ENCODE results near the gene IL16.

Gene IL16

DNA sequence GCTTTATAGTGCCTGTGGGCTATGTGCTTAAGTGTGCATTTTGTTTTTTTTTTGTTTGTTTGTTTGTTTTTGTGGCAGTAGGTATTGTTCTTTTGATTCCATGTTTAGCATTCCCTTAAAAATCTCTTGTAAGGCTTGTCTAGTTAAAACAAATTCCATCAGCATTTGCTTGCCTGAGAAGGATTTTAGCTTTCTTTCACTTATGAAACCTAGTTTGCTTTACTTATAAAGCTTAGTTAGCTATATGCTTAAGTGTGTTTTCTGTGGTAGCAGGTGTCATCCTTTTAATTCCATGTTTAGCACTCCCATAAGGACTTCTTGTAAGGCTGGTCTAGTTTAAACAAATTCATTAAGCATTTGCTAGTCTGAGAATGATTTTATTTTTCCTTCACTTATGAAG, 17.3 kb downstream of the IL16 start:
- no peak overlapping the region for H3K9ac ChIP-seq (ENCODE audit: low read length)
- DNase-seq (ENCODE audit: low read depth), result no peak
- H3K27me3 ChIP-seq (replicated peaks; ENCODE audit: control insufficient read depth, insufficient read depth, low read length), result no peaks in the 10 kb centered on the region
- peaks cover 26% of the 10 kb centered on the region for H3K4me1 ChIP-seq (ENCODE audit: control insufficient read depth, insufficient read depth, low read length)
- H3K9me3 ChIP-seq (ENCODE audit: control insufficient read depth, low read length), result peaks cover 15% of the 10 kb centered on the region
- H3K4me3 ChIP-seq (ENCODE audit: low read length), result no peak overlapping the region
- no peaks in the 10 kb centered on the region for H3K36me3 ChIP-seq (ENCODE audit: control insufficient read depth, insufficient read depth, low read length, severe bottlenecking)

DNA sequence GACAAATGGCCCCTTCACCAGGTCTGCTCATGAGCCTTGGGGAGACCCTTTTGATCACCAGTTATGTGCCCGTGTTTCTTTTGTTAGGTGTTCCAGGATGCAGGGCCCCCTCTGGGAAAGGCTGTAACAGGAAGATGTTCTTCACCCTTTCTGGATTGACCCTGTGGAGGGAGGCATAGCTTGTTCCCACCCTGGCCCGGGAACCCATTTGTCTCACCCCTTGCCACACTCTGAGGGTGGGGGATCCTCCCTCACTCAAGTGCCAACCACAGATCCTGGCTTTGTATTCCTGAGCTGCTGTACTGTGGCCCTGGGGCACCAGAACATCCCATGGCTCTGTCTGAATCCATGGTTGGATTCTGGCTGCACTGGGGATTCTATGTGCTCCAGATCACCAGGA, 18.9 kb downstream of the IL16 start:
- H3K9me3 ChIP-seq (ENCODE audit: control insufficient read depth, low read length), result peaks cover 15% of the 10 kb centered on the region
- H3K9ac ChIP-seq (ENCODE audit: low read length), result no peak overlapping the region
- no peak for DNase-seq (ENCODE audit: low read depth)
- H3K4me3 ChIP-seq (ENCODE audit: low read length), result no peak overlapping the region
- peaks cover 16% of the 10 kb centered on the region for H3K4me1 ChIP-seq (ENCODE audit: control insufficient read depth, insufficient read depth, low read length)
- H3K36me3 ChIP-seq (ENCODE audit: control insufficient read depth, insufficient read depth, low read length, severe bottlenecking), result no peaks in the 10 kb centered on the region
- H3K27me3 ChIP-seq (replicated peaks; ENCODE audit: control insufficient read depth, insufficient read depth, low read length), result no peaks in the 10 kb centered on the region

DNA sequence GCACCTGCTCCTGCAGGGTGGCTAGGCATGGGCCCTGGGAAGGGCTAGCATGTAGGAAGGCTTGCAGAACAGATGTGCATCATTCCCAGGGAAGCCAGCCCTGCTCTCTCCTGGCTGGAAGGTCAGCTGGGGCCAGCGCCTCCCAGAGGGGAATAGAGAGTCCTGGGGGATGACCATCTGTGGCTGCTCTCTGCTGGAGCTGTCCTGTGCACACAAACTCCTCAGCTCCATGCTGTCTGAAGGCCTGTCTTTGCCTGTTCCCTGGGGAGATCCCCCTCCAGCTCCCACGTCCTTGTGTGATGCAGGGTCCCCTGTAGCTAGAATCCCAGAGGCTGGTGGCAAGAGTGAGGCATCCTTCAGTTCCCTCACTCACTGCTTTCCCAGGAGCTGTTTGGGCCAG, 19.3 kb downstream of the IL16 start:
- H3K4me3 ChIP-seq (ENCODE audit: low read length), result no peak overlapping the region
- H3K27me3 ChIP-seq (replicated peaks; ENCODE audit: control insufficient read depth, insufficient read depth, low read length), result no peaks in the 10 kb centered on the region
- no peaks in the 10 kb centered on the region for H3K36me3 ChIP-seq (ENCODE audit: control insufficient read depth, insufficient read depth, low read length, severe bottlenecking)
- H3K4me1 ChIP-seq (ENCODE audit: control insufficient read depth, insufficient read depth, low read length), result peaks cover 16% of the 10 kb centered on the region
- H3K9me3 ChIP-seq (ENCODE audit: control insufficient read depth, low read length), result peaks cover 15% of the 10 kb centered on the region
- H3K9ac ChIP-seq (ENCODE audit: low read length), result no peak overlapping the region
- no peak for DNase-seq (ENCODE audit: low read depth)

DNA sequence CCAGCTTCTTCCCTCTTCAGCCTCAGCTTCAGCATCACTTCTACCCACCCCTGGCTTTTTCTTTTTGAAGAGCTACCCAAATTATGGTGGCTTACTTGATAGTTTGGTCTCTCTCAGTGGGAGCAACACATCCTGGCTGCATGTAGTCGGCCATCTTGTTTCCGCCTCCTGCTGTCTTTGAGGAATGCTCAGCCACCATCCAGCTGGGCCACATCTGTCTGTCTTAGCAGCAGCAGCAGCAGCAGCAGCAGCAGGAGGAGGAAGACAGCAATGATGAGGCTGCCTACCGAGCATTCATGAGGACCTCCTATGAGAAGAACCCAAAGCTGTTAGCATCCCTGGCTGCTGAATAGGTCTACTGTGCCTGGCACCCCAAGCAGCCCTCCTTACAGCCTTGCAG, 19.7 kb downstream of the IL16 start:
- H3K36me3 ChIP-seq (ENCODE audit: control insufficient read depth, insufficient read depth, low read length, severe bottlenecking), result no peaks in the 10 kb centered on the region

DNA sequence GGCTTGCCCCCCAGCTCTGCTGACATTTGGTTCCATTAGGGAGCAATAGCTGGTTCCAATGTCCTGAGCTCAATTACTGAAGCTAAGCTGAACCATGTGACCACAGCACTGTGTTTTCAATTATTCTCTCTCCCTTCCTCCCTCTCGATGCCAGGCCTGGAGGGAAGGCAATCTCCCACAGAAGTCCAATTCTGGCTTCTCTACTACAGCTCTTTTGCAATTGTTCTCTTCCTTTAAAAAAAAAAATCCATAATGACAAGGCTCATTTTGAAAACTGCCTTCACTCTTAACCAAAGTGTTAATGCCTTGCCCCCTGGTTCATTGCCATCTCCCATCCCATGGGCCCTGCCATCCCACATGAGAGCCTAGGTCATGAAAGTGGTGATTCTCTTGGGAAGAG, 24.8 kb downstream of the IL16 start:
- DNase-seq (ENCODE audit: low read depth), result peak; percentile 90
- H3K9ac ChIP-seq (ENCODE audit: low read length), result peak overlapping the region; percentile 45
- no peaks in the 10 kb centered on the region for H3K9me3 ChIP-seq (ENCODE audit: control insufficient read depth, low read length)
- peaks cover 42% of the 10 kb centered on the region for H3K4me1 ChIP-seq (ENCODE audit: control insufficient read depth, insufficient read depth, low read length)
- H3K4me3 ChIP-seq (ENCODE audit: low read length), result no peak overlapping the region
- no peaks in the 10 kb centered on the region for H3K27me3 ChIP-seq (replicated peaks; ENCODE audit: control insufficient read depth, insufficient read depth, low read length)
- no peaks in the 10 kb centered on the region for H3K36me3 ChIP-seq (ENCODE audit: control insufficient read depth, insufficient read depth, low read length, severe bottlenecking)

More for the DNA sequence above, 19.7 kb downstream of the IL16 start:
- Histone ChIP-seq H3K9me3 (ENCODE audit: control insufficient read depth, low read length) (peaks cover 15% of the 10 kb centered on the region), H3K4me1 (ENCODE audit: control insufficient read depth, insufficient read depth, low read length) (peaks cover 17% of the 10 kb centered on the region), H3K27me3 (replicated peaks; ENCODE audit: control insufficient read depth, insufficient read depth, low read length) (no peaks in the 10 kb centered on the region), H3K9ac (ENCODE audit: low read length) (no peak overlapping the region), H3K4me3 (ENCODE audit: low read length) (no peak overlapping the region)
- DNase-seq (ENCODE audit: low read depth), result no peak

DNA sequence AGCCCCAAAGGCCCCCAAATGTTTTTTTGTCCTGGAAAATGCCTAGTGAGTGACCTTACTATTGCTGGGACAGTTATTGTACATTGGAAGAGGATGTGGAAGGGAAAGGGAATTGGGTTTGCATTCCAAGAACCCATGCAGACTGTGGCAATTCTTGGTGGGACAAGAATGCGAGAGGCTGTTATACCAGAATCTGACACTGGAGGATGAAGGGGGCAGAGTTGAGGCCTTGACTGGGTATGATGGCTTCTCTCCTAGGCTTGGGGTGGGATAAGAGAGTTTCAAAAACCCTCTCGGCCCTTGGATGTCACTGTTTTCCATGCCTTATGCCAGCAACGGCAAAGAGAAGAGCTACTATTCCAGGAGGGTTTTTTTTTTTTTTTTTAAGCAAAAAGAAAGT, 25.3 kb downstream of the IL16 start:
- H3K4me1 ChIP-seq (ENCODE audit: control insufficient read depth, insufficient read depth, low read length), result peaks cover 42% of the 10 kb centered on the region
- H3K27me3 ChIP-seq (replicated peaks; ENCODE audit: control insufficient read depth, insufficient read depth, low read length), result no peaks in the 10 kb centered on the region
- no peaks in the 10 kb centered on the region for H3K9me3 ChIP-seq (ENCODE audit: control insufficient read depth, low read length)
- H3K4me3 ChIP-seq (ENCODE audit: low read length), result no peak overlapping the region
- H3K9ac ChIP-seq (ENCODE audit: low read length), result peak overlapping the region; percentile 45
- H3K36me3 ChIP-seq (ENCODE audit: control insufficient read depth, insufficient read depth, low read length, severe bottlenecking), result no peaks in the 10 kb centered on the region
- no peak for DNase-seq (ENCODE audit: low read depth)

DNA sequence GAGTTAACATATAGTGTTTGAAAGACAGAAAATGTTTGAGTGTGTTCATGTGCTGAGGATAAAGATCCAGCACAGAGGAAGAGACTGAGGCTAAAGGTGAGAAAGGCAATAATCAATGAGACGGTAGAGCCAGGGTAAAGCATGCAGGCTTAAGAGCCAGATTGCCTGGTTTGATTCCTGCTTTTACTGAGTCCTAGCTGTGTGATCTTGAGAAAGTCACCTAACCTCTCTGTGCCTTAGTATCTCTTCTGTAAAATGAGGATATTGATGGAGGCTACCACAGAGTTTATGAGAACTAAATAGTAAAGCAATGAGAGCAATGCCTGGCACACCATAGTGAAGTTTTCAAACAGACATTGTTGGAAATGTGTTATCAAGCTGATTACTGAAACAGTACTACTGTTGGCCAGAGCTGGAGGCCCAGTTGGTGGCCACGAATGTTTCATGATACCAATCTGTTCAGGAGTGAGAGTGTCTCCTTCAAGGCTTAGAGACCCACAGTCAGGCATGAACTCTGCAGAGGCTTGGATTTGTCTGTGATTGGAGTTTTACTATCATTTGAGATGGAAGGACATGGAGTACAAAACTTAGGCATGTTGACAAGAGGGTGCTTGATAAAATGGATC, 26.8 kb downstream of the IL16 start:
- no peaks in the 10 kb centered on the region for H3K9me3 ChIP-seq (ENCODE audit: control insufficient read depth, low read length)
- H3K4me3 ChIP-seq (ENCODE audit: low read length), result no peak overlapping the region
- no peaks in the 10 kb centered on the region for H3K36me3 ChIP-seq (ENCODE audit: control insufficient read depth, insufficient read depth, low read length, severe bottlenecking)
- H3K27me3 ChIP-seq (replicated peaks; ENCODE audit: control insufficient read depth, insufficient read depth, low read length), result no peaks in the 10 kb centered on the region
- H3K9ac ChIP-seq (ENCODE audit: low read length), result no peak overlapping the region
- H3K4me1 ChIP-seq (ENCODE audit: control insufficient read depth, insufficient read depth, low read length), result peaks cover 42% of the 10 kb centered on the region
- DNase-seq (ENCODE audit: low read depth), result no peak

DNA sequence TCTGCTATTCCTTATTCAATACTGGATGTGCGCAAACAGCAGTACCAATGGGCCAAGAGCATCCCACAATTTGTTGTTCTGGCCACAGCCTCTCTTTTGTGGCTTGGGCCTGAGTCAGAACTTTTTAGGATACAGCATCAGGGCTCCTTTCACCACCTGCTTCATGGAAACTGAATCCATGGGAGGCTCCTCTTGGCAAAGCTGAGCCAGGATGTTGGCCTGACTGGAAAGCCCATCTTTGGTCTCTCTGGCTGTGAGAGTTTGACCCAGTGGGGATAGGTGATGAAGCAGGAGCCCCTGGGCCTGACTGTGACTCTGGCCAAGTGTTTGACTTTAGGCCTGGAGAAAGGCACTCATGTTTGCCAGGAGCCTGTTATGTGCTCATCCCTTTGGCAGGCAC, 27.6 kb downstream of the IL16 start:
- Histone ChIP-seq H3K36me3 (ENCODE audit: control insufficient read depth, insufficient read depth, low read length, severe bottlenecking) (no peaks in the 10 kb centered on the region), H3K4me3 (ENCODE audit: low read length) (no peak overlapping the region), H3K27me3 (replicated peaks; ENCODE audit: control insufficient read depth, insufficient read depth, low read length) (no peaks in the 10 kb centered on the region), H3K4me1 (ENCODE audit: control insufficient read depth, insufficient read depth, low read length) (peaks cover 45% of the 10 kb centered on the region), H3K9me3 (ENCODE audit: control insufficient read depth, low read length) (no peaks in the 10 kb centered on the region), H3K9ac (ENCODE audit: low read length) (no peak overlapping the region)
- no peak for DNase-seq (ENCODE audit: low read depth)

DNA sequence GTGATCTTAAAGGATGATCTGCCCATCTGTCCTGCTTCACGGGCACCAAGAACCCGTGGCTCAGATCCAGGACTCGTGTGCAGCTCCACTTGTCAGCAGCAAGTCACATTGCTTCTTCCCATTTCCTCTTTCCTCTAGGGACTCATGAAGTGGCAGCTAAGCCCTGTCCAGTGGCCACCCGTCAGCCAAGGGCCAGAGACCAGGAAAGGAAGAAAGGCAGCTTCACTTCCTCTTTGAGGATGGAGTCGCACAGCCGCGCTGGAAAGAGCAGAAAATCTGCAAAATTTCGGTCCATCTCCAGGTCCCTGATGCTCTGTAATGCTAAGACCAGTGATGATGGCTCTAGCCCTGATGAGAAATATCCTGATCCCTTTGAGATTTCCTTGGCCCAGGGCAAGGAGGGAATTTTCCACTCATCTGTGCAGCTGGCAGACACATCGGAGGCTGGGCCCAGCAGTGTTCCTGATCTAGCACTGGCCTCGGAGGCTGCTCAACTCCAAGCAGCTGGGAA, 28.5 kb downstream of the IL16 start:
- Histone ChIP-seq H3K9ac (ENCODE audit: low read length) (peak overlapping the region; percentile 43), H3K36me3 (ENCODE audit: control insufficient read depth, insufficient read depth, low read length, severe bottlenecking) (no peaks in the 10 kb centered on the region), H3K9me3 (ENCODE audit: control insufficient read depth, low read length) (no peaks in the 10 kb centered on the region), H3K4me1 (ENCODE audit: control insufficient read depth, insufficient read depth, low read length) (peaks cover 55% of the 10 kb centered on the region), H3K27me3 (replicated peaks; ENCODE audit: control insufficient read depth, insufficient read depth, low read length) (no peaks in the 10 kb centered on the region), H3K4me3 (ENCODE audit: low read length) (no peak overlapping the region)
- no peak for DNase-seq (ENCODE audit: low read depth)

DNA sequence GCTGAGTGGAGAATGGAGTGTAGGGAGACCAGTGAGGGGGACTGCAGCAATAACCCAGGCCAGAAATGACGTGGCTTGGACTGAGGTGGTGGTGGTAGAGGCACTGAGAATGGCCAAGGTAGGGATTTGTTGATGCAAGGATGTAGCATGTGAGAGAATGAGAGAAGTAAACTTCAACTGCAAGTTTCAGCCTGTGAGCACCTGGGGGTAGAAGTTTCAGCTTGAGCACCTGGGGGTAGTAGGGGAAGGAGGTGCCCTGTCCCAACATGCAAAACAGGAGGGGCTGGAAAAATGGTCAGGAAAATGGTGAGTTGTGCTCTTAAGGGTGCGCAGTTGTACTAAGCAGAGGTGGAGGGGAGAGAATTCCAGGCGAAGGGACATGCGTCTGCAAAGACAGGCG, 31.0 kb downstream of the IL16 start:
- no peaks in the 10 kb centered on the region for H3K36me3 ChIP-seq (ENCODE audit: control insufficient read depth, insufficient read depth, low read length, severe bottlenecking)
- H3K9ac ChIP-seq (ENCODE audit: low read length), result no peak overlapping the region
- H3K9me3 ChIP-seq (ENCODE audit: control insufficient read depth, low read length), result no peaks in the 10 kb centered on the region
- no peak for DNase-seq (ENCODE audit: low read depth)
- H3K27me3 ChIP-seq (replicated peaks; ENCODE audit: control insufficient read depth, insufficient read depth, low read length), result no peaks in the 10 kb centered on the region
- peaks cover 34% of the 10 kb centered on the region for H3K4me1 ChIP-seq (ENCODE audit: control insufficient read depth, insufficient read depth, low read length)
- H3K4me3 ChIP-seq (ENCODE audit: low read length), result no peak overlapping the region

DNA sequence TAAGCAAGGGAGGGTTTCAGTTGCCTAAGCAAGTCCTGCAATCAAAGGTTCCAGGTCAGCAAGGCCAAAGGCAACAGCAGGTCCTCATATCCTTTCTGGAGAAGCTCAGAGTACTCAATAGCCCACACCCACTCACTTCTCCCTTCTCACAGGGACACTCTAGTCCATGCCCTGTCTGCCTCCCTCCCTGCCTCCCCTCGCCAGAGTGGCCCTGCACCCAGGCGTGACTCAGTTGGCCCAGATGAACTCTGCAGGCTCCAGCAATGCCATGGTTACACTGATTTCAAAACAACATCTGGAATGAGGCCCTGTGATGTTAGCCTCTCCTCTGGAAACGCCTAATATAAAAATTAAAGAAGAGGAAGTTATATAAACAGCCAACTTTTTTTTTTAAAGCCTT, 32.9 kb downstream of the IL16 start:
- peaks cover 30% of the 10 kb centered on the region for H3K4me1 ChIP-seq (ENCODE audit: control insufficient read depth, insufficient read depth, low read length)
- no peak overlapping the region for H3K4me3 ChIP-seq (ENCODE audit: low read length)
- H3K9me3 ChIP-seq (ENCODE audit: control insufficient read depth, low read length), result no peaks in the 10 kb centered on the region
- no peaks in the 10 kb centered on the region for H3K27me3 ChIP-seq (replicated peaks; ENCODE audit: control insufficient read depth, insufficient read depth, low read length)
- peak; percentile 36 for DNase-seq (ENCODE audit: low read depth)
- H3K36me3 ChIP-seq (ENCODE audit: control insufficient read depth, insufficient read depth, low read length, severe bottlenecking), result no peaks in the 10 kb centered on the region
- peak overlapping the region; percentile 35 for H3K9ac ChIP-seq (ENCODE audit: low read length)
